C4-2B (cell line): ENCODE results near the gene XAGE3.
"Not testable (repeated sequence)": the region's sequence is repeated elsewhere in the genome, so short reads cannot be mapped to it uniquely, and the experiment has no call there.

ENCODE experiments used
- ZFX ChIP-seq: fragments of 450-650 bp; IDR thresholded peaks from 2 replicates; pipeline ENCODE4 v1.6.1; 2017
- TF ChIP-seq, protein P1 (sequence below): fragments of 450-650 bp; conservative IDR thresholded peaks from 2 replicates; pipeline ENCODE4 v1.5.1; 2017; ENCODE audit warnings: mild to moderate bottlenecking

DNA sequence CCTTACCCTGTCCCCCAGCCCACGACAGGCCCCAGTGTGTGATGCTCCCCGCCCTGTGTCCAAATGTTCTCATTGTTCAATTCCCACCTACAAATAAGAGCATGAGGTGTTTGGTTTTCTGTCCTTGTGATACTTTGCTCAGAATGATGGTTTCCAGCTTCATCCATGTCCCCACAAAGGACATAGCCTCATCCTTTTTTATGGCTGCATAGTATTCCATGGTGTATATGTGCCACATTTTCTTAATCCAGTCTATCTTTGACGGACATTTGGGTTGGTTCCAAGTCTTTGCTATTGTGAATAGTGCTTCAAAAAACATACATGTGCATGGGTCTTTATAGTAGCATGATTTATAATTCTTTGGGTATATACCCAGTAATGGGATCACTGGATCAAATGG is 24.3 kb downstream of the XAGE3 start:
- TF ChIP-seq, protein P1, sequence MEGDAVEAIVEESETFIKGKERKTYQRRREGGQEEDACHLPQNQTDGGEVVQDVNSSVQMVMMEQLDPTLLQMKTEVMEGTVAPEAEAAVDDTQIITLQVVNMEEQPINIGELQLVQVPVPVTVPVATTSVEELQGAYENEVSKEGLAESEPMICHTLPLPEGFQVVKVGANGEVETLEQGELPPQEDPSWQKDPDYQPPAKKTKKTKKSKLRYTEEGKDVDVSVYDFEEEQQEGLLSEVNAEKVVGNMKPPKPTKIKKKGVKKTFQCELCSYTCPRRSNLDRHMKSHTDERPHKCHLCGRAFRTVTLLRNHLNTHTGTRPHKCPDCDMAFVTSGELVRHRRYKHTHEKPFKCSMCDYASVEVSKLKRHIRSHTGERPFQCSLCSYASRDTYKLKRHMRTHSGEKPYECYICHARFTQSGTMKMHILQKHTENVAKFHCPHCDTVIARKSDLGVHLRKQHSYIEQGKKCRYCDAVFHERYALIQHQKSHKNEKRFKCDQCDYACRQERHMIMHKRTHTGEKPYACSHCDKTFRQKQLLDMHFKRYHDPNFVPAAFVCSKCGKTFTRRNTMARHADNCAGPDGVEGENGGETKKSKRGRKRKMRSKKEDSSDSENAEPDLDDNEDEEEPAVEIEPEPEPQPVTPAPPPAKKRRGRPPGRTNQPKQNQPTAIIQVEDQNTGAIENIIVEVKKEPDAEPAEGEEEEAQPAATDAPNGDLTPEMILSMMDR, result not testable (repeated sequence)
- TF ChIP-seq ZFX, result not testable (repeated sequence)
